ENCODE data around the gene SDR9C7.
"Not testable (repeated sequence)": the region's sequence is repeated elsewhere in the genome, so short reads cannot be mapped to it uniquely, and the experiment has no call there.

Gene SDR9C7

GRCh38 chr12:56885316-56885715 lies 48.9 kb downstream of the SDR9C7 start:
- Histone ChIP-seq H3K9me3 (ENCODE audit: insufficient read depth, low read length) (0 out of 2 replicates have a peak, but pooled peaks cover 5% of the 10 kb centered on the region), H3K4me2 (ENCODE audit: low read depth, low read length, poor library complexity, severe bottlenecking) (no peak overlapping the region), H3K9me2 (replicated peaks; ENCODE audit: insufficient read depth, low read length) (no peaks in the 10 kb centered on the region), H2AFZ (ENCODE audit: low read depth, low read length, severe bottlenecking) (no peak overlapping the region), H3K27me3 (ENCODE audit: low read length) (0 out of 2 replicates have a peak, but pooled peaks cover 3% of the 10 kb centered on the region), H3K9ac (ENCODE audit: low read length) (no peak overlapping the region), H3F3A (ENCODE audit: insufficient read depth) (no peaks in the 10 kb centered on the region), H3K79me2 (ENCODE audit: insufficient read depth, low read length) (no peaks in the 10 kb centered on the region), H3K36me3 (ENCODE audit: low read length) (no peaks in the 10 kb centered on the region), H3K4me3 (ENCODE audit: insufficient read depth, low read length, poor library complexity, severe bottlenecking) (no peak overlapping the region), H4K20me1 (ENCODE audit: low read depth, low read length) (no peaks in the 10 kb centered on the region), H3K27ac (ENCODE audit: low read depth, low read length) (no peak overlapping the region)
- TF ChIP-seq CTCF (IDR thresholded peaks at IDR 0.05; ENCODE audit: insufficient read depth, low read length, poor library complexity, severe bottlenecking), result no peak
- TF ChIP-seq EZH2phosphoT487 (conservative IDR thresholded peaks at IDR 0.05; ENCODE audit: low read length), result no peak

GRCh38 chr12:56884421-56884820 lies 49.8 kb downstream of the SDR9C7 start:
- Histone ChIP-seq H3K79me2 (ENCODE audit: insufficient read depth, low read length) (no peaks in the 10 kb centered on the region), H3K9ac (ENCODE audit: low read length) (no peak overlapping the region), H3K27me3 (ENCODE audit: low read length) (0 out of 2 replicates have a peak, but pooled peaks cover 3% of the 10 kb centered on the region), H3F3A (ENCODE audit: insufficient read depth) (no peaks in the 10 kb centered on the region), H3K9me3 (ENCODE audit: insufficient read depth, low read length) (0 out of 2 replicates have a peak, but pooled peaks cover 5% of the 10 kb centered on the region), H3K27ac (ENCODE audit: low read depth, low read length) (no peak overlapping the region), H3K9me2 (replicated peaks; ENCODE audit: insufficient read depth, low read length) (no peaks in the 10 kb centered on the region), H3K4me2 (ENCODE audit: low read depth, low read length, poor library complexity, severe bottlenecking) (no peak overlapping the region), H4K20me1 (ENCODE audit: low read depth, low read length) (no peaks in the 10 kb centered on the region), H3K36me3 (ENCODE audit: low read length) (no peaks in the 10 kb centered on the region), H3K4me3 (ENCODE audit: insufficient read depth, low read length, poor library complexity, severe bottlenecking) (no peak overlapping the region), H2AFZ (ENCODE audit: low read depth, low read length, severe bottlenecking) (no peak overlapping the region)
- TF ChIP-seq CTCF (IDR thresholded peaks at IDR 0.05; ENCODE audit: insufficient read depth, low read length, poor library complexity, severe bottlenecking) (no peak), EZH2phosphoT487 (conservative IDR thresholded peaks at IDR 0.05; ENCODE audit: low read length) (no peak)

- H3F3A ChIP-seq (ENCODE audit: insufficient read depth); H3K27me3 ChIP-seq (ENCODE audit: low read length); H3K9me3 ChIP-seq (ENCODE audit: insufficient read depth, low read length); H2AFZ ChIP-seq (ENCODE audit: low read depth, low read length, severe bottlenecking); H3K4me3 ChIP-seq (ENCODE audit: insufficient read depth, low read length, poor library complexity, severe bottlenecking); H3K36me3 ChIP-seq (ENCODE audit: low read length); H3K79me2 ChIP-seq (ENCODE audit: insufficient read depth, low read length); H3K4me2 ChIP-seq (ENCODE audit: low read depth, low read length, poor library complexity, severe bottlenecking); H3K27ac ChIP-seq (ENCODE audit: low read depth, low read length); H4K20me1 ChIP-seq (ENCODE audit: low read depth, low read length); H3K9ac ChIP-seq (ENCODE audit: low read length); H3K9me2 ChIP-seq (replicated peaks; ENCODE audit: insufficient read depth, low read length): not testable (repeated sequence)
These were observed 51.8 kb downstream of the SDR9C7 start for GRCh38 chr12:56882407-56882806.

GRCh38 chr12:56880125-56880992 lies 53.8 kb downstream of the SDR9C7 start:
- Histone ChIP-seq H3K4me2 (ENCODE audit: low read depth, low read length, poor library complexity, severe bottlenecking) (no peak overlapping the region), H3K9me3 (ENCODE audit: insufficient read depth, low read length) (no peaks in the 10 kb centered on the region), H2AFZ (ENCODE audit: low read depth, low read length, severe bottlenecking) (no peak overlapping the region)

More at GRCh38 chr12:56880125-56880992, 53.8 kb downstream of the SDR9C7 start:
- H3K79me2 ChIP-seq (ENCODE audit: insufficient read depth, low read length), result no peaks in the 10 kb centered on the region
- no peak overlapping the region for H3K4me3 ChIP-seq (ENCODE audit: insufficient read depth, low read length, poor library complexity, severe bottlenecking)
- H3K9me2 ChIP-seq (replicated peaks; ENCODE audit: insufficient read depth, low read length), result no peaks in the 10 kb centered on the region
- no peak for TF ChIP-seq CTCF (IDR thresholded peaks at IDR 0.05; ENCODE audit: insufficient read depth, low read length, poor library complexity, severe bottlenecking)
- H3K36me3 ChIP-seq (ENCODE audit: low read length), result no peaks in the 10 kb centered on the region
- H3K9ac ChIP-seq (ENCODE audit: low read length), result no peak overlapping the region
- H3F3A ChIP-seq (ENCODE audit: insufficient read depth), result no peaks in the 10 kb centered on the region
- H3K27ac ChIP-seq (ENCODE audit: low read depth, low read length), result no peak overlapping the region
- no peaks in the 10 kb centered on the region for H4K20me1 ChIP-seq (ENCODE audit: low read depth, low read length)
- 0 out of 2 replicates have a peak, but pooled peaks cover 3% of the 10 kb centered on the region for H3K27me3 ChIP-seq (ENCODE audit: low read length)

Measured in SU-DHL-6 (cell line).